ENCODE data around the gene EFS. TPM values are rescaled to one million over a fixed set of nuclear protein-coding genes. Genes with fewer than 3 reads are reported as not detected.

Gene EFS
- total and polyA plus RNA-seq, 2 experiments from 2014 or later: 16.7 to 36.6 TPM

- H3K4me3 ChIP-seq: peak overlapping the region; percentile 98
- H3K36me3 ChIP-seq: peaks cover 67% of the 10 kb centered on the region
- peak overlapping the region; percentile 99 for H3K27ac ChIP-seq
- no peak for TF ChIP-seq CTCF (IDR thresholded peaks at IDR 0.05; ENCODE audit: low read depth, low read length)
- H3K27me3 ChIP-seq: no peaks in the 10 kb centered on the region
- no peak for DNase-seq (ENCODE audit: low read depth in 1 of 2, low spot score in 1 of 2)
- H3K4me1 ChIP-seq (ENCODE audit: low read depth): peaks cover 44% of the 10 kb centered on the region
- no peaks in the 10 kb centered on the region for H3K9me3 ChIP-seq (ENCODE audit: low read depth)
Observed at GRCh38 chr14:23406244-23406643, 41.3 kb upstream of the EFS start.

DNA sequence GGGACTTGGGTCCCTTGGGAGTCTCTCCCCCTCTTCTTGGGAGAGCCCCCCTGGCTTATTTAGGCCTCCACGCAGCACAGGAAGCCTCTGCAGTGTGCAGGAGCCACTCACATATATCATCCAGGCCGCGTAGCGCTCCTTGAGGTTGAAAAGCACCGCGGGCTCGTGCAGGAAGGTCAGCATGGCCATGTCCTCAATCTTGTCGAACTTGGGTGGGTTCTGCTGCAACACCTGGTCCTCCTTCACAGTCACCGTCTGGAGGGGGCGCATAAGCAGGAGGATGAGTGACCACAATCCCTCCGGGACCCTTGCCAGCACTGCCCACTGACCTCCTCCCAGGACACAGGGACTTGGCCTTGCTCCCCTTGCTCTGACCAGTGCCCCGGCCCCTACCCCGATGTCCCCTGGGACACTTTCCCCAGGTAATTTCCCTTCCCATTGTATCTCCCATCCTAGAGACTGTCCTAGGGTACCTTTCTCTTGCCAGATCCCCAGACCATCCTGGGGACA lies 40.6 kb upstream of the EFS start:
- no peaks in the 10 kb centered on the region for H3K9me3 ChIP-seq (ENCODE audit: low read depth)
- no peak for DNase-seq (ENCODE audit: low read depth in 1 of 2, low spot score in 1 of 2)
- peaks cover 44% of the 10 kb centered on the region for H3K4me1 ChIP-seq (ENCODE audit: low read depth)
- no peaks in the 10 kb centered on the region for H3K27me3 ChIP-seq
- peaks cover 74% of the 10 kb centered on the region for H3K36me3 ChIP-seq
- TF ChIP-seq CTCF (IDR thresholded peaks at IDR 0.05; ENCODE audit: low read depth, low read length): no peak
- peak overlapping the region; percentile 99 for H3K27ac ChIP-seq
- peak overlapping the region; percentile 98 for H3K4me3 ChIP-seq

- peaks cover 40% of the 10 kb centered on the region for H3K4me1 ChIP-seq (ENCODE audit: low read depth)
- H3K4me3 ChIP-seq: peak overlapping the region; percentile 98
- H3K36me3 ChIP-seq: peaks cover 78% of the 10 kb centered on the region
- DNase-seq (ENCODE audit: low read depth in 1 of 2, low spot score in 1 of 2): no peak
- H3K27ac ChIP-seq: peak overlapping the region; percentile 99
- no peak for TF ChIP-seq CTCF (IDR thresholded peaks at IDR 0.05; ENCODE audit: low read depth, low read length)
- no peaks in the 10 kb centered on the region for H3K27me3 ChIP-seq
- H3K9me3 ChIP-seq (ENCODE audit: low read depth): no peaks in the 10 kb centered on the region
Observed at GRCh38 chr14:23405096-23405495, 40.1 kb upstream of the EFS start.

DNA sequence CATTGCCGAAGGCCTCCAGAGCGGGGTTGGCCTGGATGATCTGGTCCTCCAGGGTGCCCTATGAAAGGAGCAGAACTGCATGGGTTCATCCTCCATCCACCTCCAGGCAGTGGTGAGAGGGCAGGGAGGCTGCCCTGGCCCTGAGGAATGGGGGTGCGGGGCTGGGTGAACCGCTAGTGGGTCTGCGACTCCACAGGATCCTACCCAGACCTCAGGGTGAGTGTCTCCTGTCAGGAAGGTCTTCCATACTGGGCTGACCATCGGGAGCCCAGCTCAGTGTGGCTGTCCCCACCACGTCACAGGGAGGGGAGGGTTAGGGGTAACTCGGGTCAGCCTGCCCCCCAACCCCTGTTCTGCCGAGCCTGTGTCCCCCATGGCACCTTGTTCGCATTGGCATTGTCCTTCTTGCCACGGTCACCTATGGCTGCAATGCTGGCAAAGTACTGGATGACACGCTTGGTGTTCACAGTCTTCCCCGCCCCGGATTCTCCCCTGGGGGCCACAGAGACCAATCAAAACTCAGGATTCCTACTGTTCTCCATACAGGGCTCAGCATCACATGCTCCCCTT lies 39.4 kb upstream of the EFS start:
- peaks cover 37% of the 10 kb centered on the region for H3K4me1 ChIP-seq (ENCODE audit: low read depth)
- peak in 1 of 2 donors; percentile 34 for DNase-seq (ENCODE audit: low read depth in 1 of 2, low spot score in 1 of 2)
- peak overlapping the region; percentile 98 for H3K4me3 ChIP-seq
- no peaks in the 10 kb centered on the region for H3K27me3 ChIP-seq
- no peak for TF ChIP-seq CTCF (IDR thresholded peaks at IDR 0.05; ENCODE audit: low read depth, low read length)
- H3K9me3 ChIP-seq (ENCODE audit: low read depth): no peaks in the 10 kb centered on the region
- H3K27ac ChIP-seq: peak overlapping the region; percentile 99
- H3K36me3 ChIP-seq: peaks cover 85% of the 10 kb centered on the region

GRCh38 chr14:23403908-23404307 lies 38.9 kb upstream of the EFS start:
- peak overlapping the region; percentile 99 for H3K27ac ChIP-seq
- H3K27me3 ChIP-seq: no peaks in the 10 kb centered on the region
- H3K4me1 ChIP-seq (ENCODE audit: low read depth): peaks cover 35% of the 10 kb centered on the region
- H3K36me3 ChIP-seq: peaks cover 90% of the 10 kb centered on the region
- H3K4me3 ChIP-seq: peak overlapping the region; percentile 98
- no peak for TF ChIP-seq CTCF (IDR thresholded peaks at IDR 0.05; ENCODE audit: low read depth, low read length)
- H3K9me3 ChIP-seq (ENCODE audit: low read depth): no peaks in the 10 kb centered on the region
- no peak for DNase-seq (ENCODE audit: low read depth in 1 of 2, low spot score in 1 of 2)
